ENCODE measurements around the gene DNAJC4. TPM values are rescaled to one million over a fixed set of nuclear protein-coding genes. Genes with fewer than 3 reads are reported as not detected.

Gene DNAJC4
- total RNA-seq, 2 experiments from 2014 or later: 39.5 to 40.5 TPM

DNA sequence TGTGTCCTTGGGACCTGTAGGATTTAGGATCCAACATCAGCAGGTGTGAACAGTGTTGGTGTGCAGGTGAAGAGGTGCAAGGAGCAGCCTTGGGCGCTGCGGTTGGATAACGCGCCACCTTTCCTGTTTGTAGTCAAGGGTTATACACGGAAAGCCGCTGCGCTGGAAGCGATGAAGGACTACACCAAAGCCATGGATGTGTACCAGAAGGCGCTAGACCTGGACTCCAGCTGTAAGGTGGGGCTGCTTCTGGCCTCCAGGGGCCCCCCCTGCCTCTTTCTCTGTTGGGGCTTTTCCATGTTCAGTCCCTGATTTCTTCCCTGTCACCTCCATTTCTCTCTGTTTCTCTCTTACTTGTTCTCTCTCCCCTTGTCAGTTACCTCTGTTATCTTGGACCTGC lies 27.4 kb upstream of the DNAJC4 start:
- peaks cover 40% of the 10 kb centered on the region for H3K4me1 Mint-ChIP-seq
- no peak for DNase-seq
- no peaks in the 10 kb centered on the region for H3K9me3 Mint-ChIP-seq
- ChIA-PET POLR2A (no interaction called here), CTCF (interaction anchor here (1.5 to 7.5 kb wide), 5 partner anchors 11 to 100 kb away, joined by 4 to 141 read pairs (median 14); partner anchors contain the start of genes ESRRA, PPP1R14B and STIP1)
- H3K36me3 Mint-ChIP-seq (ENCODE audit: low read depth): peaks cover 69% of the 10 kb centered on the region
- H3K27ac Mint-ChIP-seq: no peak overlapping the region
- H3K4me3 Mint-ChIP-seq: no peak overlapping the region
- no peaks in the 10 kb centered on the region for H3K27me3 Mint-ChIP-seq

DNA sequence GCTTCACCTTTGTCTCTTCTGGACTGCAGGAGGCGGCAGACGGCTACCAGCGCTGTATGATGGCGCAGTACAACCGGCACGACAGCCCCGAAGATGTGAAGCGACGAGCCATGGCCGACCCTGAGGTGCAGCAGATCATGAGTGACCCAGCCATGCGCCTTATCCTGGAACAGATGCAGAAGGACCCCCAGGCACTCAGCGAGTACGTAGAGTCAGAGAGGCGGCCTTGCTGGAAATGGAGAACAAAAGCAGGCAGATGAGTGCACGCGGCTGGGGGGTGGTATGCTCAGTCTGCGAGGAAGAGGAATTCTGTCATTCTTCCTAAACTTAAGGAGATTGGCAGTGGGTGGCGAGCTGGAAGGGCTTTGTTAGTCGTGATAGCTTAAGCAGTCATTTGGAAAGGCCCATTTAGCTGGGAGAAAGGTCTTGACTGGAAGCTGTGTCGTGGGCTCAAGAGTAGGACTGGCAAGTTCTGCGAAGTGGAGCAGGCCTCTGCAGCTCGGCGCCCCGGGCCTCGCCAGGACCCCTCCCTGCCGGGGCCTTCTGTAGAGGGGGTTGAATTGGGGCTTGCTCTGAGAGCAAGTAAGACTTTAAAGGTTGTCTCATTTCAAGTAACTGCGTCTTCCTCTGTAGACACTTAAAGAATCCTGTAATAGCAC lies 26.8 kb upstream of the DNAJC4 start:
- Mint-ChIP-seq H3K9me3 (no peaks in the 10 kb centered on the region), H3K36me3 (ENCODE audit: low read depth) (peaks cover 67% of the 10 kb centered on the region), H3K27ac (peak overlapping the region; percentile 68), H3K4me3 (no peak overlapping the region), H3K27me3 (no peaks in the 10 kb centered on the region), H3K4me1 (peaks cover 43% of the 10 kb centered on the region)
- CTCF ChIA-PET: interaction anchor here (0.9 to 10.1 kb wide), 14 partner anchors 9 to 99 kb away, joined by 4 to 141 read pairs (median 8); partner anchors contain the start of genes DNAJC4, ESRRA, GPR137 and NUDT22
- POLR2A ChIA-PET: no interaction called here
- DNase-seq: no peak

DNA sequence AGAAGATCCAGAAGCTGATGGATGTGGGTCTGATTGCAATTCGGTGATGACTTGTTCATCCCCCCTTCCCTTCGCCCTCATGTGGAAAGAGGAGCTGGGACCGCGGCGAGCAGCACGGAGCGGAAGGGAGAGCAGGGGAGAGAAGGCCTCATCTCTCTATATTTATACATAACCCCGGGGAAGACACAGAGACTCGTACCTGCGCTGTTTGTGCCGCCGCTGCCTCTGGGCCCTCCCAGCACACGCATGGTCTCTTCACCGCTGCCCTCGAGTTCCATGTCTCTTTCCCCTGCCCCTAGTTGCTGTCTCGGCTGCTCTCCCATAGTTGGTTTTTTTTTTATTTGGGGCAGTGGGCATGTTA lies 26.3 kb upstream of the DNAJC4 start:
- no peak for DNase-seq
- Mint-ChIP-seq H3K36me3 (ENCODE audit: low read depth) (peaks cover 69% of the 10 kb centered on the region), H3K4me3 (no peak overlapping the region), H3K9me3 (no peaks in the 10 kb centered on the region), H3K27me3 (no peaks in the 10 kb centered on the region), H3K4me1 (peaks cover 47% of the 10 kb centered on the region), H3K27ac (peak overlapping the region; percentile 77)
- POLR2A ChIA-PET: interaction anchor here (0.5 to 0.8 kb wide), 3 partner anchors 11 to 114 kb away, joined by 3 to 5 read pairs (median 3); partner anchors contain the start of gene TRMT112
- CTCF ChIA-PET: interaction anchor here (0.6 to 10.1 kb wide), 26 partner anchors 9 to 1465 kb away, joined by 3 to 141 read pairs (median 6); partner anchors contain the start of genes DNAJC4, ESRRA, FKBP2 and GPR137

DNA sequence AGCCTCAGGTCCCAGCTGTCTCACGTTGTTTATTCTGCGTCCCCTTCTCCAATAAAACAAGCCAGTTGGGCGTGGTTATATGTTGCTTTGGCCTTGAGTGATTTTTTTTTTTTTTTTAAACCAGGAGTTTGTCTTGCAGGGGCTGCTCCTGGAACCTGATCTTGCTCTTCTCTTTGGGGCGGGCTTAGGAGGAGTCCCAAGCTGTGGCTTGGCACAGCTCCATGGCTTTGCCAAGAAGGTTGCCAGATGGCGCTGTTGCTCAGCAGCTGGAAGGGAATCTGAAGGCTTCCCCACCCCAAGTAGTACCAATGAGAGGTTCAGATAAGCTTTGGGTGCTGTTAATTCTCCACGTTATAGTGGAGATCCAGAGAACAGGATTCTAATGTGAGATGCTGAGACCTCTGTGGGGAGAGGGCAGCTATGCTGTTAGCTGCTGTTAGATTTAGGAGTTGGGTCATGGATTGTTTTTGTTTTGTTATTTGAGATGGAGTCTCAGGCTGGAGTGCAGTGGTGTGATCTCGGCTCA lies 25.8 kb upstream of the DNAJC4 start:
- H3K36me3 Mint-ChIP-seq (ENCODE audit: low read depth): peaks cover 72% of the 10 kb centered on the region
- no peaks in the 10 kb centered on the region for H3K27me3 Mint-ChIP-seq
- DNase-seq: peak; percentile 86
- H3K27ac Mint-ChIP-seq: peak overlapping the region; percentile 77
- peaks cover 51% of the 10 kb centered on the region for H3K4me1 Mint-ChIP-seq
- peak overlapping the region; percentile 33 for H3K4me3 Mint-ChIP-seq
- no peaks in the 10 kb centered on the region for H3K9me3 Mint-ChIP-seq
- ChIA-PET POLR2A (interaction anchor here (0.5 to 1.0 kb wide), 4 partner anchors 11 to 113 kb away, joined by 3 to 5 read pairs (median 4); partner anchors contain the start of gene TRMT112), CTCF (interaction anchor here (0.6 to 10.1 kb wide), 27 partner anchors 8 to 1465 kb away, joined by 3 to 141 read pairs (median 6); partner anchors contain the start of genes DNAJC4, ESRRA, FKBP2 and GPR137)

DNA sequence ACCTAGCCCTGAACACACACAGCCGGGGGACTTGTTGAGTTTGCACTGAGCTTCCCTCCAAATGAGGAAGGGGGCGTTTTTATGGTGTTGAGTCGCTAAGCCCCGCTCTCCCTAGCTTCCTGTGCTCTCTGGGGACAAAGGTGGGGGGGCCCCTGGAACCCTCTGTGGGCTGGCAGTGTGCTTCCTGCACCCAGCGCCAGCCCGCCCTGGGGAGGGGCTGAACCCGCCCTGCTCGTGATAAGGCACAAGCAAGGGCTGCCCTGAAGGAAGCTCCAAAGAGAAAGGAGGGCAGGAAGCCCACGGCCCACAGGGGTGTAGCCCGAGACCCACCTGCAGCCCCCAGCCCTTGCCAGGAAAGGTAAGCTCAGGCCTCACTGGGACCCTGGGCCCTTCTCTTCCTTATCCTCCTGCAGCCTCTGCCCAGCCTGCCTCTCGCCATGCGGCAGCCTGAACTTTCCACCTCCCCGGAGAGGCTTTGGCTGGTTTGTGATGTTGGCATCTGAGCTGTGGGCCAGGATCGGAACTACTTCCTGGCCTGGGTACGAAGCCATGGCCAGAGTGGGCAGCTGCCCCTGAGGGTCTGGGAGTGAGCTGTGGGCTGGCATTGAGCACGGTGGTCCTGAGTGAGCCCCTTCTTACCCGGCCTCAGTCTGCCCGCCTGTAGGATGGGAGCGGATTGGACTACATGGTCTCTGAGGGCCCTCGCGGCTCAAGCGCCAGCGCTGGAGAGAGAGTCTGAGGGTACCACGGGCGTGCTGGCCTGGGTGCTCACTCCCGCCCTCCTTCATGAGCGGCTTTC lies 23.7 kb upstream of the DNAJC4 start, which contains the start of gene FERMT3:
Gene FERMT3, plus strand, starts transcription at position 265 of the 799 bp plus-strand sequence. CDS start 644 bp downstream, outside the sequence.
- Mint-ChIP-seq H3K4me1 (peaks cover 53% of the 10 kb centered on the region), H3K27me3 (no peaks in the 10 kb centered on the region), H3K4me3 (peak within 1 kb of the TSS; percentile 89), H3K9me3 (no peaks in the 10 kb centered on the region), H3K36me3 (ENCODE audit: low read depth) (peaks cover 64% of the 10 kb centered on the region), H3K27ac (peak within 1 kb of the TSS; percentile 94)
- peak; percentile 86 for DNase-seq
- POLR2A ChIA-PET: interaction anchor here (0.9 to 1.2 kb wide), 3 partner anchors 18 to 111 kb away, joined by 3 to 8 read pairs (median 7); partner anchors contain the start of genes PRDX5 and TRMT112
- CTCF ChIA-PET: interaction anchor here (0.5 to 10.1 kb wide), 19 partner anchors 9 to 1651 kb away, joined by 3 to 141 read pairs (median 5); partner anchors contain the start of genes DNAJC4, ESRRA, MACROD1 and NUDT22

DNA sequence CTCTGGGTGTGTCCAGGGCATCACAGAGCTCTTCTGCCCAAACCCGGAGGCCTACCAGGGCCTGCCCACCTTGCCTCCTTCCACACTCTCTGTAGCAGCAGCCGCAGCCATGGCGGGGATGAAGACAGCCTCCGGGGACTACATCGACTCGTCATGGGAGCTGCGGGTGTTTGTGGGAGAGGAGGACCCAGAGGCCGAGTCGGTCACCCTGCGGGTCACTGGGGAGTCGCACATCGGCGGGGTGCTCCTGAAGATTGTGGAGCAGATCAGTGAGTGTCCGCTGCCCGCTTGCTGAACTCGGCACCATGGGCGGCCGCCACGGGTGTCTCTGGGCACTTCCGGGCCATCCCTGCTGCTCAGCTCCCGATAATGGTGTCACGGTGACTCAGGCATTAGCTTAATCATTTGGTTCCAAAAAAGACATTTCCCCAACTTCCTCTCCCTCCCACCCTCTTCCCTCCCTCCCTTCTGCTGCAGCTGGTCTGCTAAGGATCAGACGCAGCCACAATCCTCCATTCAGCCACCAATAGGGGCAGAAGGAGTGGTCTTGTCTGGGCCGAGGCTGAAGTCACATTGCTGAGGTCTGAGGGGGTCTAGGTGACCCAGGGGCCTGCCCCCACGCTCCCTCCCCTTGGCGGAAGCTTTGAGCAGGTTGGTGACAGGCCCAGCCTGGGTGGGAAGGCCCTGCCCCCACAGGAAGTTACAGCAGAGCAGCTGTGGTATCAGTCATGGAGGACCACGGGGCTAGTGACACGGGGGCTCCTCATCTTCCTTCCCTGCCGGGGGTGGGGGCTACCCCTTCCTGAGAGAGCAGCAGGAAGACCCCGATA lies 22.9 kb upstream of the DNAJC4 start:
- Mint-ChIP-seq H3K4me3 (peak overlapping the region; percentile 89), H3K9me3 (no peaks in the 10 kb centered on the region), H3K4me1 (peaks cover 59% of the 10 kb centered on the region), H3K27me3 (no peaks in the 10 kb centered on the region), H3K36me3 (ENCODE audit: low read depth) (peaks cover 65% of the 10 kb centered on the region), H3K27ac (peak overlapping the region; percentile 94)
- DNase-seq: peak; percentile 84
- CTCF ChIA-PET: interaction anchor here (0.9 to 10.1 kb wide), 17 partner anchors 10 to 161 kb away, joined by 3 to 141 read pairs (median 5); partner anchors contain the start of genes DNAJC4, ESRRA, MACROD1 and NUDT22
- POLR2A ChIA-PET: interaction anchor here (0.9 kb wide), 2 partner anchors 20 to 110 kb away, joined by 4 to 7 read pairs; partner anchors contain the start of genes PRDX5 and TRMT112

DNA sequence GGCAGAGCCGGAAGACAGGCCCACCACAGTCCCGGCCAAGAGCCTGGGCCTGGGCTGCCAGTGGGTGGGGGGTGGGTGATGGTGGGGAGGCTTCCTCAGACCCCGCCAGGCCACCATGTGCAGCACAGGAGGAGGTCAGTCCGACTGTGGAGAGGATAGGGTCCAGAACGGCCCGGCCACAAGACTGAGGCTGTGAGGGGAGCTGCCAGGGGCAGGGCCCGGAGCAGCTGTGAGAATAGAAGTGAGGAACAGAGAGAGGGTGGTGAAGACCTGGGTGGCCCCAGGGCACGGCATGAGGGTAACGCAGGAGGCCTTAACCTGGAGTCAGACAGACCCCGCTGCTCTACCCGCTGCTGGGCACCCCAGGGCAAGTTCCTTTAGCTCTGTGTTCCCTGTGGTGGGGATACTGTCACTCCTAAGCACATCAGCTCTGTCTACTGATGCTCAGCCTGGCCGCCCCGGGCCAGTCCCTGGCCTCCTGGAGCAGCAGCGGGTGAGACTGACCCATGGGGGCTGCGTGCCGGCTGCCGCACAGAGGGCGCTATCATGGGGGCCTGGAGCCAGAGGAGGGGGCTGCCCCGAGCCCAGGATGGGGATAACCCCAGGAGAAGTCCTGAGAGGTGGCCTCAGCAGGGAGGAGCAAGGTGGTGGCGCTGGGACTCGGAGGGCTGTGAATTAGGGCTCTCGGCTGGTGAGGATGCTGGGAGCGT lies 22.1 kb upstream of the DNAJC4 start:
- Mint-ChIP-seq H3K27me3 (no peaks in the 10 kb centered on the region), H3K27ac (peak overlapping the region; percentile 94), H3K36me3 (ENCODE audit: low read depth) (peaks cover 61% of the 10 kb centered on the region), H3K9me3 (no peaks in the 10 kb centered on the region), H3K4me3 (peak overlapping the region; percentile 89), H3K4me1 (peaks cover 57% of the 10 kb centered on the region)
- CTCF ChIA-PET: interaction anchor here (0.9 to 10.1 kb wide), 10 partner anchors 10 to 123 kb away, joined by 4 to 141 read pairs (median 14); partner anchors contain the start of genes DNAJC4, ESRRA, NUDT22 and PLCB3
- no peak for DNase-seq
- POLR2A ChIA-PET: interaction anchor here (0.9 kb wide), 1 partner anchor 21 kb away, joined by 4 read pairs; no protein-coding TSS in a partner anchor

DNA sequence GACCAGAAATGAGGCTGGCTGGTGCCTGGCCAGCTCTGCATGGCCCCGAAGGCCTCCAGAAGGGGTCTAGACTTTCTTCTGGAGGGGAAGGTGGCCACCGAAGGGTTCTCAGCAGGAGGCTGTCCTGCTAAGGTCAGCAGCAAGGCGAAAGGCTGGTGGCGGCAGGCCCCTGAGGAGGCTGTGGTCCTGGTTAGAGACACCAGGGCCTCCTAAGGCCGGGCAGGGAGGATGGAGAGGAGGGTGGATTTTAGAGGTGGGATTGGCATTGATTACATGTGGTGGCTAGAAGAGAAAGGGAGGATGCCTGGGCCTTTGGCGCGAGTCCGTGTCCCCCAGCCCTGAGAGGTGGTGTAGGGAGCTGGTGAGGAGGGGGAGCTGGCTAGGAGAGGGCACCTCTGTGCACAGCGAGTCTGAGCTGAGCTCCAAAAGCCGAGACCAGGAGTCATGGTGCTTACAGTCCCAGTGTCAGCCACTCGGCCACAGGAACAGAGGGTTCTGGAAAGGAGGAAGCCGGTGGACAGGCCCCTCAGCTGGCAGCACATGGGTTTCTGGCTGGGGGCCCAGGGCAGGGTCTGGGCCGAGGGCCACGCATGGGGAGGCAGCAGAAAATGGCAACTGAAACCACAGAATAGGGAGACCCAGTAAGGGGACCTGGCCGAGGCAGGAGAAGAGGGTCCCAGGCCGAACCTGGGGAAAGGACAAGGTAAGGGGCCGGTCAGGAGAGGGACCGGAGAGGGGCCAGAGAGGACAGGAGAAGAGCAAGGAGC lies 21.4 kb upstream of the DNAJC4 start:
- Mint-ChIP-seq H3K4me3 (peak overlapping the region; percentile 58), H3K4me1 (peaks cover 53% of the 10 kb centered on the region), H3K36me3 (ENCODE audit: low read depth) (peaks cover 58% of the 10 kb centered on the region), H3K27ac (peak overlapping the region; percentile 69), H3K27me3 (no peaks in the 10 kb centered on the region), H3K9me3 (no peaks in the 10 kb centered on the region)
- POLR2A ChIA-PET: no interaction called here
- no peak for DNase-seq
- CTCF ChIA-PET: interaction anchor here (1.2 to 10.1 kb wide), 5 partner anchors 9 to 42 kb away, joined by 3 to 141 read pairs (median 12); partner anchors contain the start of genes DNAJC4, NUDT22, PLCB3 and STIP1

DNA sequence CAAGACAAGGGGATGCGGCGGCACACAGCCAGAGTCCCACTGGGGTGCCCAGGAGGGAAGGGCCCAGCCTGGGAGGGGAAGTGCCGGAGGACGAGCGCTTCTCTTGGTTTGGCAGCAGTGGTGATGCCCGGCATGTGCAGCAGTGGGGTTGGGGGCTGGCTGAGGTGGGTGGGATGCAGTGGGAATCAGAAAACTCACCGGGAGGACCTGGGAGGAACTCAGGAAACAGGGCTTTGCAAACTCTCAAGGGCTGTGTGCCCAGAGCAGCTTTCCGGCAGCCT lies 20.8 kb upstream of the DNAJC4 start:
- Mint-ChIP-seq H3K36me3 (ENCODE audit: low read depth) (peaks cover 54% of the 10 kb centered on the region), H3K4me1 (peaks cover 47% of the 10 kb centered on the region), H3K27me3 (no peaks in the 10 kb centered on the region), H3K9me3 (no peaks in the 10 kb centered on the region), H3K27ac (peak overlapping the region; percentile 69), H3K4me3 (no peak overlapping the region)
- CTCF ChIA-PET: interaction anchor here (1.2 to 10.1 kb wide), 3 partner anchors 9 to 17 kb away, joined by 3 to 141 read pairs (median 94); partner anchors contain the start of genes DNAJC4, NUDT22, STIP1 and TRPT1
- no peak for DNase-seq
- POLR2A ChIA-PET: no interaction called here

DNA sequence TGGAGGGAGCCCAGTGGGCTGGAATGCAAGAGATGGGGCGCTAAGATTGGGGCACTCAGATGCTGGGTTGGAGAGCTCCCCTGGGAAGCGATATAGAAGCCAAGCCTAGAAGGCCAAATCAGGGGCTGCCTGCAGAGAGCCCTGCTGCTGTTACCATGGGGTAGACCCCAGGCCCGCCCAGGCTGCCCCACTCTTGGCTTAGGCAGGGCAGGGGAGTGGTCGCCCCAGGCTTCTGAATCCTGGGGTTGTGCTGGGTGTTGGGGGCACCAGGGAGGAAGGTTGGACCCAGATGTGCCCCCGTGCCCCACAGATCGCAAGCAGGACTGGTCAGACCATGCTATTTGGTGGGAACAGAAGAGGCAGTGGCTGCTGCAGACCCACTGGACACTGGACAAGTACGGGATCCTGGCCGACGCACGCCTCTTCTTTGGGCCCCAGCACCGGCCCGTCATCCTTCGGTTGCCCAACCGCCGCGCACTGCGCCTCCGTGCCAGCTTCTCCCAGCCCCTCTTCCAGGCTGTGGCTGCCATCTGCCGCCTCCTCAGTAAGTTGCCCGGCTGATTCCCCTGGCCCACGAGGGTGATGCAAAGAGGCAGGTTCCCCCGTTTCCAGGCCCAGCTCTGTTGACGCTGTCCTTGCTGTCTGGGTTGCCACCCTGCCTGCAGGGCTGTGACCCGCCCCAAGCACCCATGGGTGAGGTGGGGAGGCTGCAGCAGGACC lies 19.9 kb upstream of the DNAJC4 start:
- peaks cover 60% of the 10 kb centered on the region for H3K36me3 Mint-ChIP-seq (ENCODE audit: low read depth)
- ChIA-PET POLR2A (no interaction called here), CTCF (interaction anchor here (0.5 to 10.1 kb wide), 6 partner anchors 9 to 90 kb away, joined by 3 to 94 read pairs (median 4); partner anchors contain the start of genes DNAJC4, NUDT22 and TRPT1)
- H3K9me3 Mint-ChIP-seq: no peaks in the 10 kb centered on the region
- no peaks in the 10 kb centered on the region for H3K27me3 Mint-ChIP-seq
- H3K4me1 Mint-ChIP-seq: peaks cover 47% of the 10 kb centered on the region
- no peak for DNase-seq
- H3K27ac Mint-ChIP-seq: no peak overlapping the region
- H3K4me3 Mint-ChIP-seq: no peak overlapping the region
